ENCODE data around the gene MEOX2.

MEOX2 gene

GRCh38 chr7:15680446-15680845 is 6.0 kb downstream of the MEOX2 start:
- DNase-seq, result no peak

- DNase-seq, result no peak
Measured at GRCh38 chr7:15679306-15679705, 7.2 kb downstream of the MEOX2 start.

- DNase-seq, result no peak
Measured at GRCh38 chr7:15678653-15679052, 7.8 kb downstream of the MEOX2 start.

DNA sequence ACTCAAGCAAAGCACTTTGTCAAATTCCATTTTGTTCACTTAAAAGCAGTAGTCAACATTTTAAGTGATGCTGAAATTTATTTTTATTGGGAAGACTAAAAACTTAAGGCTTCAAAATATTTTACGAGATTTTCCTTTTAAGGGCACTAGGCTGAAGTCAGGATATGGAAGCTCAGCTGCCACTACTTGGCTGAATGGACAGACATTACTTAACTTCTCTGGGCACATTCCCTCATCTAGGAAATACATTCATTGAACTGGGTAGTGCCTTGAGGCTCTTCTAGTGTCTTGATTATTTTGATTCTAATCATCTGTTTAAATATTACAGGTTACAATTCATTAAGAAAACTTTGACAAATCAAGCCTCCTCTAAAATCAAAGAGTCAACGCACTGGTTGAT is 11.1 kb downstream of the MEOX2 start:
- no peak for DNase-seq

DNA sequence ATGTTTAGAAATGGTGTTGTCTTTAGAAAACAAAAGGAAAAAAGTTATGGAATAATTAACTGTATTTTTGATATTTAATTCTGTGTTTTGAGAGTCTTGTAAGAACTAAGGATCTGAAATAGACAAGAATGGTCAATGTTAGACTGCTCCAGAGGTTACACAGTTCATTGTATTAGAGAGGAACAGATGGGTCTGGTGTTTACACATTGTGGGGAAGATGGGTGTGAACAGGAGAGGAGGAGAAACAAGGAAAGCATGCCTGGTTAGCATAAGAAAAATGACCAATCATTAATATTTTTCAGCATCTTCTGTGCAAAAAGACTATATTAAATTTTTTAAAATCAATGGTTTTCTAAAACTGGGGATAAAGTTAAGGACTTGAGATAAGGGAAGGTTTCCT is 11.9 kb downstream of the MEOX2 start:
- DNase-seq, result no peak

GRCh38 chr7:15669443-15670090 is 16.9 kb downstream of the MEOX2 start:
- no peak for DNase-seq

GRCh38 chr7:15667991-15668390 is 18.5 kb downstream of the MEOX2 start:
- no peak for DNase-seq

GRCh38 chr7:15662451-15662850 is 24.0 kb downstream of the MEOX2 start:
- no peak for DNase-seq

- DNase-seq, result no peak
Measured at GRCh38 chr7:15658247-15658646, 28.2 kb downstream of the MEOX2 start.

- no peak for DNase-seq
Measured at GRCh38 chr7:15652776-15653290, 33.6 kb downstream of the MEOX2 start.

GRCh38 chr7:15651693-15652092 is 34.8 kb downstream of the MEOX2 start:
- DNase-seq, result no peak

GRCh38 chr7:15650787-15651186 is 35.7 kb downstream of the MEOX2 start:
- no peak for DNase-seq

DNA sequence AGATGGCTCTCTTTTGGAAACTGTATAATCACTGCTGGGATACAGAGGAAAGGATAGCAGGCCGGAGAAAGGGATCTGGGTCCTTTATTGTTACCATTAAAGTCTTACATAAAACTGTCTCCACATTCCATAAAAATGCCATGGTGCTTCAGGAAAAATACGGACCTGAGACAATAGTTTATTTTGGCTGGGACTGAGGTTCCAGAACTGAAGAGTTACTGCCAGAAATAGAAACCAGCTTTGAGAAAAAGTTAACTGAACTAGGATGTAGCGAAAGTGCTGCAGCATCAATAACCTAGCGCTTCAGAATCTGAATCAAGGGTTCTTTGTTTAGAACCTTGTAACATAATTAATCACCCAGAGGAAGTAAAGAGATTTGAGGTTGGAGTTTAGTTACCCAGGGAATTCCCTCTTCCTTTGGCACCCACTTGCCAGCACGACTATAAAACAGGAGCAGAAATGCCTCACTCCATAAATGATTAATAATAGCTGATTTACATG is 38.0 kb downstream of the MEOX2 start:
- DNase-seq, result no peak

DNA sequence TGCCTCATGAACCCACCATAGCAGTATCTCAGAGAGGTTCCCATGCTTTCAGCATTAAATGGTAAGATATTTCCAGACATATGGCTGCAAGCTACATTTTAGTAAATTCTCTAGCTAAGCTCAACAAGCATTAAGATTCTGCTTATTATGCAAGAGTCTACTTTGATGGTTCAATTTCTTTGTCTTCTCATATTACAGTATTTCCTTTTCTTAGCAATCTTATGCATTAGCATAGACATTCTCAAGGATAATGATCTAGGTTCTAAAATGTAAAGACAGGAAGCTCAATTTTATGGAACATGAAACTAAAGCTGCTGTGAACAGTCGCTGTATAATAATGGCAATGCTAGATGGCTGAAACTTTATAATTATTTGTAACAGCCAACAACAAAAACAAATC is 39.2 kb downstream of the MEOX2 start:
- no peak for DNase-seq

DNA sequence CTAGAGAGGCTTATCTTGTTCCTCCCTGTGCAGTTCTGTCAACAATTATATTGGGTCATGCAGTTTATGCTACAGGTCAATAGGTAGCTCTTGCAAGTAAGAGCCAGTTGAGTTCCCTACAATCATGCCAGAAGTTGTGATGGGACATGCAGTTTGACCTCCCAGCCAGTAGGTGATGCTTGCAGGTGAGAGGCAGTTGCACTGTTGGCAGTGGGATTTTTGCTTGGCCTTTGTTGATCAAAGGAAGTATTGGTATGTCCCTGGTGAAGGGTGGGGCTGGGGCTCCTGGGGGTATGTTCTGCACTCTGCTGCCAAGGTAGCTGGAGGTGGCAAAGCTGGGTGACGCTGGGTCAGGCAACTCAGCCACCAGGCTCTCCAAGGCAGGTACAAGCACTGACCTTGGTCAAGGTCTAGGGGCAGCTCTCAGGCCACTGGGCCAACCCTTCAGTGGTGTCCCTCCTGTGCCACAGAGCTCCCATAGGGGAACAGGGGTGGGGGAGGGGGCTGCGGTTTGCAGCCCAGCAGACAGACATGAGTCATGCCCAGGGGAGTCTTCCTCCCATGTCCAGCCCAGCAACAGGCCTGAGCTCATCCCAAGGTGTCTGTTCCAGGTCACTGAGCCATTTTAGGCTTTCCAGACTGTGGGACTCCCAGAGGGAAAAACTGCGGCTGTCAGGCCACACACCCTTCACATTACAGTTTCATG is 43.3 kb downstream of the MEOX2 start:
- DNase-seq, result no peak

DNA sequence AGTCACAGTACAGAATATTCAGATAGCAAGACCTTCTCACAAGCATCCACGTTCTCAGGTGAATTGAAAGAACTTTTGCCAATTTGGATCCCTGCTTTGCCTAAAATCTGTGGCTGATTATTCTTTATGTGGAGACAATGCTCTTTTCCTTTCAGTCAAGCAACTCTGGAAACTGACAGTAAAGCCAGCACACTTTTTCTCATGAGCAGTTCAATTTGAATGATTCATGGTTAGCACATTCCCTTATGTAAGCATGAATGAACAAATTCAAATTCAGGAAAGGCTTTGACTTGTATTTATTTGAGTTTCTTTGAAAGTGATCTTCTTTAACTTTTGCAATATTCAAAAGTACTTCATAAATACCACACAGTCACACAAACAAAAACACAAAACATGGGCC is 57.6 kb downstream of the MEOX2 start:
- DNase-seq, result no peak

- DNase-seq, result no peak
Measured at GRCh38 chr7:15626041-15626440, 60.4 kb downstream of the MEOX2 start.

DNA sequence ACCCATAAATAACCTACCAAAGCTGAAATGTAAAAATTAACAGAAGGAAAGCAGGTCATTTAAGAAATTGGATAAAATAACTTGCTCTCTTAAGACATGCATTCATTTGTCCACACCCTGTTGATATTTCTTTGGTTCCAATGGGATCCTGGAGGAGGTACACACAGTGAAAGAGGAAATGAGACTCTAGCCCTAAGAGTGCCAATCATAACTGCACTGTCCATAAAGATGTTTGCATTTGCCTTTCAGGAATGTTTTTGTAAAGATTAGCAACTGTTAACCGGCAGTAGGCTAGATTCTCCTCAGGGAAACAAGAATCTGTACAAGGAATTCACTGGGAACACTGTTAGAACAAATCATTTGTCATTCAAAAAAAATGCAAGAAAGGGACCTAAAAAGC is 61.0 kb downstream of the MEOX2 start:
- no peak for DNase-seq

DNA sequence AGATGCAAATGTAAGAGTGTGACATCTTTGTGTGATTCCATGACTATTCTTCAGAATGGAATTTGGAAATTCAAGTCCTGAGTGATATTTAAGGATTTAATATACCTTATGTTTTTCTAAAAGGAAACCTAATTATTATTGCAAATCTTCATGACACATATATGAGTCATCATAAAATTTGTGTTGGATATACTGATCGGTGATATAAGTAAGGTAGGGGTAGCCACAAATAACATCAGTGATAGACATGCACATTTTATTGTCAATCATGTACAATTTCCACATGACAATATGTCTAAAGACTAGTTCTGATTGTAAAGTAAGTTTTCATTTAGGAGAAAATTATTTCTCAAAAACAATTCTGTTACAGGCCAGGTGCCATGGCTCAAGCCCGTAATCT is 65.0 kb downstream of the MEOX2 start:
- no peak for DNase-seq

DNA sequence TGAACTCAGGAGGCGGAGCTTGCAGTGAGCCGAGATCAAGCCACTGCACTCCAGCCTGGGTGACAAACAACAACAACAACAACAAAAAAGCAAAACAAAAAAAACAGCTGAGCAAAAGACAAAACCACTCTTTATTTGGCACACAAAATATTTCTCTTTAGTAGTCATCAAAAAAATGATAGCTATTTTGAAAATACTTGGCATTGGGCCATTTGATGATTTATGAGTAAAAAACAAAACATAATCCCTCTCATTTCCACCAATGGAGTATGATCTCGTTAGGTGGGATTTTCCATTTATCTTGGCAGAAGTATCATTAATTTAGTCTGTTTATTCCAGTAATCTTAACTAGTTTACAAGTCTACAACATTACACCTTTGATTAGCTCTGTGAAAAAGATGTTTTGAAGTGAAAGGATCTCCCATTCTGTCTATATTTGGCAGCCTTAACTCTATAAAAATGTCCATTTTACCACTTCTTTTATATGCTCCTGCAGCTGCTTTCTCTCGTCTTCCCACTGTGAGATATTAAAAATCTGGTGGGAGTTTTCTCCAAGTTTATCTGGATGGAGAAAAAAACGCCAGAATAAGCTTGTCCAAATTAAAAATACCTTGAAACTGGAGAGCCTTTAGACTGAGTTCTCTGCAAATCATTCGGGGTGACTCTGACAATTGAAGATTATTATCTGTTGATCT is 65.8 kb downstream of the MEOX2 start:
- no peak for DNase-seq

DNA sequence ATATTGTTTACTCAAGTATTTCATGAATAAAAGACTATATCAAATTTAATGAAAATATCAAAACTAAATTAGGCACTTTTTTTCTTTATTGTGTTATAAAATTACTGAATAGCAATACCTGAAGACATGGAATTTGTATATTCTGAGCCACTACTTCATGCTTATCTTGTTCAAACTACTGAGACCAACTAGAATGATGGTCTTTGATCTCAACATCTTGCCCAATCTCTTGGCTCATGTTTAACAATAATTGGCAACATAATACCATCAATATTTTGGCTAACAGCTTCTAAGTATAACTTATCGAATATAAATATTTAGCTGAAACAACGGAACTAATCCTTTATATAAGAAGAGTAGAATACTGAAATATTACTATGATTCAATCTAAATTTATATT is 68.2 kb downstream of the MEOX2 start:
- no peak for DNase-seq

GRCh38 chr7:15612205-15612604 is 74.3 kb downstream of the MEOX2 start:
- no peak for DNase-seq

DNA sequence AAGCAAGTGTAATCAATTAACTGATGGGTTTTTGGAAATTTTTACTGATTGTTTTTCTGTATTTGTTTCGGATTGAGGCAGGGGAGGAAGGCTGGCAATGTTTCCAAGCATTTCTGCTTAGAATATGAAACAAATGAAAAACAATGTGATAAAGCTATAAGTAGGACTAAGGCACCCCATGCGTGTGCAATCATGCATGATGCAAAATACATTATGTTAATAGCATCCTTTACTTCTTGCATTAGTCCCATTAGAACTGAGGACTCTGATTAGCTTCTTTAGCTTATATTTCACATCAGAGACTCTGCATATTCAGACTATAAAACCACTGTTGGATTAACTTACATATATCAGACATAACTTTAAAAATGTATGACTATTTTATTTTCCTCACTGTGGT is 76.0 kb downstream of the MEOX2 start:
- no peak for DNase-seq

- DNase-seq, result no peak
Measured at GRCh38 chr7:15609287-15609686, 77.2 kb downstream of the MEOX2 start.

Measured in CD4-positive, alpha-beta T cell treated with Interleukin-4 for 1 hour (primary cell).